B cell (primary cell): Measurements from ENCODE around the gene EXOC4. TPM values are rescaled to one million over a fixed set of nuclear protein-coding genes. Genes with fewer than 3 reads are reported as not detected.

ENCODE experiments used
- ATAC-seq: fragments of 200-7000 bp; cut with Tn5 transposase; one replicate; pipeline ENCODE4 v1.10.0; 2021; ENCODE audit warnings: low read depth, mild to moderate bottlenecking, moderate number of reproducible peaks, moderate library complexity
- CTCF ChIA-PET: fragments of 350-600 bp; sonication (Branson Sonifier 250); formaldehyde crosslinking; loops from one replicate; lab custom pipeline; 2021; ENCODE audit warnings: antibody characterized with exemption, inconsistent platforms; lab: Charles Lee
- POLR2A ChIA-PET: fragments of 350-600 bp; sonication (Branson Sonifier 250); formaldehyde crosslinking; loops from one replicate; lab custom pipeline; 2021; ENCODE audit warnings: antibody characterized with exemption; lab: Charles Lee
- DNase-seq: peaks from one replicate; pipeline ENCODE4 v3.0.0; 2013
- H2AFZ ChIP-seq: 2 replicates; pipeline ENCODE4 v1.6.1; 2012; ENCODE audit warnings: mild to moderate bottlenecking, low read depth, low read length; ENCODE audit not compliant: insufficient read depth, poor library complexity, severe bottlenecking
- H3K27ac ChIP-seq, 2 donors: 1 replicate in 1 of 2; 2 replicates in 1 of 2; pipeline ENCODE4 v1.5.1; 2012 to 2013; ENCODE audit warnings: low read length in 2 of 2, mild to moderate bottlenecking in 2 of 2, moderate library complexity in 1 of 2
- H3K27me3 ChIP-seq, 4 experiments: fragments of 200-600 bp in 1 of 4; sonication (generic) in 1 of 4; replicated peaks in 1 of 4; 1 replicate in 2 of 4; 2 replicates in 2 of 4; pipeline versions ENCODE4 v1.6.1 to v1.7.0; 2013 to 2016; ENCODE audit warnings: low read length in 3 of 4, mild to moderate bottlenecking in 2 of 4, mixed read lengths in 1 of 4, moderate library complexity in 1 of 4; ENCODE audit not compliant: insufficient read depth in 4 of 4, control insufficient read depth in 3 of 4; ENCODE audit errors: control extremely low read depth in 1 of 4
- H3K36me3 ChIP-seq, 2 experiments: replicated peaks in 1 of 2; 1 replicate in 1 of 2; 2 replicates in 1 of 2; pipeline versions ENCODE4 v1.6.1 to v1.7.1; 2013; ENCODE audit warnings: low read length in 1 of 2; ENCODE audit not compliant: insufficient read depth in 2 of 2, control insufficient read depth in 1 of 2; ENCODE audit errors: control extremely low read depth in 1 of 2, extremely low read depth in 1 of 2
- H3K4me1 ChIP-seq, 2 donors: fragments of 200-600 bp in 1 of 2; sonication (generic) in 1 of 2; 1 replicate in 1 of 2; 2 replicates in 1 of 2; pipeline versions ENCODE4 v1.5.1 to v1.6.1; 2013 to 2017; ENCODE audit warnings: low read length in 2 of 2; ENCODE audit not compliant: control insufficient read depth in 2 of 2, insufficient read depth in 2 of 2
- H3K4me2 ChIP-seq: replicated peaks from 2 replicates; pipeline ENCODE3; 2012; ENCODE audit warnings: mild to moderate bottlenecking, low read depth, low read length; ENCODE audit not compliant: poor library complexity, severe bottlenecking
- H3K4me3 ChIP-seq, 5 experiments: fragments of 200-600 bp in 1 of 5; sonication (generic) in 1 of 5; 1 replicate in 3 of 5; 2 replicates in 2 of 5; pipeline versions ENCODE4 v1.5.1 to v1.7.0; 2011 to 2016; ENCODE audit warnings: low read length in 4 of 5, mild to moderate bottlenecking in 4 of 5, low read depth in 2 of 5, control low read depth in 1 of 5, moderate library complexity in 1 of 5; ENCODE audit not compliant: insufficient read depth in 1 of 5; ENCODE audit errors: control extremely low read depth in 1 of 5, extremely low read depth in 1 of 5
- H3K79me2 ChIP-seq: fragments of 200-600 bp; sonication (generic); one replicate; pipeline ENCODE4 v1.6.0; 2016; ENCODE audit warnings: low read length; ENCODE audit not compliant: control insufficient read depth, insufficient read depth
- H3K9ac ChIP-seq: fragments of 200-600 bp; sonication (generic); 2 replicates; pipeline ENCODE4 v1.6.1; 2017; ENCODE audit warnings: mild to moderate bottlenecking, low read length, moderate library complexity
- H3K9me3 ChIP-seq, 3 donors: one replicate each; pipeline versions ENCODE4 v1.6.1 to v1.7.1; 2013; ENCODE audit warnings: low read length in 2 of 3; ENCODE audit not compliant: control insufficient read depth in 2 of 3, insufficient read depth in 1 of 3; ENCODE audit errors: control extremely low read depth in 1 of 3
- H4K20me1 ChIP-seq: 2 replicates; pipeline ENCODE4 v1.6.0; 2012; ENCODE audit warnings: mild to moderate bottlenecking, low read length; ENCODE audit not compliant: insufficient read depth, control insufficient read depth, poor library complexity, severe bottlenecking
- H3K27ac Mint-ChIP-seq: one replicate; pipeline ENCODE4 v1.8.0; 2021; ENCODE audit warnings: mixed read lengths
- H3K27me3 Mint-ChIP-seq: one replicate; pipeline ENCODE4 v1.8.0; 2021; ENCODE audit warnings: mixed read lengths
- H3K4me1 Mint-ChIP-seq: one replicate; pipeline ENCODE4 v1.8.0; 2021; ENCODE audit warnings: mixed read lengths
- H3K4me3 Mint-ChIP-seq: one replicate; pipeline ENCODE4 v1.8.0; 2021; ENCODE audit warnings: mixed read lengths
- H3K9me3 Mint-ChIP-seq: one replicate; pipeline ENCODE4 v1.8.0; 2022; ENCODE audit warnings: mixed read lengths; ENCODE audit not compliant: insufficient read depth
- EZH2 ChIP-seq: IDR thresholded peaks from 2 replicates; pipeline ENCODE4 v1.6.1; 2012; ENCODE audit warnings: borderline replicate concordance, low read depth, mild to moderate bottlenecking, moderate library complexity, low read length; ENCODE audit not compliant: insufficient read depth, poor library complexity, severe bottlenecking
- WGBS: methylation state at CpG from one replicate; pipeline ENCODE4 v1.1.5; 2013; ENCODE audit warnings: missing lambda C conversion rate; ENCODE audit not compliant: insufficient coverage; 5-methylcytosine and 5-hydroxymethylcytosine counted together
- intact Hi-C: fragments of 100-400 bp; cut with micrococcal nuclease; formaldehyde crosslinking; loops from one replicate; pipeline ENCODE4 v1.10.0; 2022
- polyA plus RNA-seq: library from polyadenylated mRNA; depleted of rRNA; stranded (reverse); fragments of >200 nt; gene quantifications from 2 replicates; pipeline ENCODE4 v1.2.3, GENCODE V29; 2012
- total RNA-seq, 2 donors: library from RNA; stranded (reverse); fragments of 120-200 nt in 1 of 2; gene quantifications; 1 replicate in 1 of 2; 2 replicates in 1 of 2; pipeline versions ENCODE4 v1.2.3 to v1.2.4, GENCODE V29; 2013 to 2022
- TF ChIP-seq, protein P1 (sequence below): fragments of 200-600 bp; IDR thresholded peaks from one replicate; pipeline ENCODE4 v1.8.0; 2022; ENCODE audit warnings: antibody characterized with exemption, mild to moderate bottlenecking

EXOC4 gene
- total and polyA plus RNA-seq, 2 donors (not counting 1 experiment from before 2014, with no cell fraction given): 16.7 to 135 TPM

DNA sequence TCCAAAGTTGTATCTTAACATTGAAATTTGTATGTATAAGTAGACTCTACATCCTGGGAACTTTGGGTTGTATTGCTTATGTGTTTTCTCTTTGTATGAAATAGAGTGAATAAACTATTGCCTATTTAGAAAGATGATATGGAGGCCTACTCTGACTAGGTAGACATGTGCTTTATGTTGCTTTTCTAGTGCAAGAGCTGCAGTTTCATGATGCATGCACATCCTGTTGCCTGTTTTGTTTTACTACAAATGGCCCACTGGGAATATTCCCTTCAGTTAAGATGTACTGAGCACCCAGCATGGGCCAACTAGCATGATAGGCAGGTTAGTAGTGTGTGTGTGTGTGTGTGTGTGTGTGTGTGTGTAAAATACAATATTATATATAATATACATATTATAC is 592.1 kb downstream of the EXOC4 start:
- no peaks in the 10 kb centered on the region for H3K27me3 Mint-ChIP-seq
- POLR2A ChIA-PET: no interaction called here

DNA sequence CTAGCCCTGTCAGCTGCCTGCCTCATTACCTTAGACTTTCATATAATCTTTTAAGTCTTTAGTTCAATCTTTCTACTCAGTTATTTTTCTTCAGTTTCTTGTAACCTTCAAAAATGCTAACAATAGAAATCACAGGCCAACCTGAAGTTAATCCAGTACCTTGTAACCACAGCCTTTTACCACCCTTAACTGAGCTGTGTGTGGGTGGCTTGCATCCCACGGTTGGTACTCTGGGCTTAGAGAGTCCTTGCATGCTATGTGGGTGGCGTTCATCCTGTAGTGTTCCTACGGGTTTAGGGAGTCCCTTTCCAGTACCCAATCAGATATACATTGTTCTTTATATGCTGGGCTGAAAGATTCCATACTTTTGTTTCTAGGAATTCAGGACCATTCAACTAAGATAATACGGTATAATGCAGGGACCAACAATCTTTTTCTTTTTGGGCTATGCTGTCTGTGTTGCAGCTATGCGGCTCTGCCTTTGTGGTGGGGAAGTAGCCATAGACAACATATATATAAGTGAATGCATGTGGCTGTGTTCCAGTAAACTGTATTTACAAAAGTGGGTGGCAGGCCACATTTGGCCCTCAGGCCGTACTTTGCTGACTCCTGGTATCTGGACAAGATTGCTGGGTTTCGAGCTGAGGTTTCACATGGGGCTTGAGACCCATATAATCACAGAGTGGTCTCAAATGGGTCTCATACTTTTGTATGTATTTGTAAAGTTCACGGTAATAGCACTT is 593.5 kb downstream of the EXOC4 start:
- Mint-ChIP-seq H3K4me1 (peaks cover 9% of the 10 kb centered on the region), H3K27me3 (no peaks in the 10 kb centered on the region), H3K4me3 (no peak overlapping the region), H3K9me3 (no peaks in the 10 kb centered on the region), H3K27ac (no peak overlapping the region)
- H3K9me3 ChIP-seq: no peaks in the 10 kb centered on the region
- H3K36me3 ChIP-seq: peaks cover 0 to 2% of the 10 kb centered on the region in 2 experiments
- ChIA-PET CTCF (interaction anchor here (2.5 kb wide), 1 partner anchor 8 kb away, joined by 9 read pairs; no protein-coding TSS in a partner anchor), POLR2A (no interaction called here)
- no peaks in the 10 kb centered on the region for H4K20me1 ChIP-seq
- intact Hi-C loops: no loop called here
- no peak overlapping the region for H2AFZ ChIP-seq
- TF ChIP-seq, protein P1, sequence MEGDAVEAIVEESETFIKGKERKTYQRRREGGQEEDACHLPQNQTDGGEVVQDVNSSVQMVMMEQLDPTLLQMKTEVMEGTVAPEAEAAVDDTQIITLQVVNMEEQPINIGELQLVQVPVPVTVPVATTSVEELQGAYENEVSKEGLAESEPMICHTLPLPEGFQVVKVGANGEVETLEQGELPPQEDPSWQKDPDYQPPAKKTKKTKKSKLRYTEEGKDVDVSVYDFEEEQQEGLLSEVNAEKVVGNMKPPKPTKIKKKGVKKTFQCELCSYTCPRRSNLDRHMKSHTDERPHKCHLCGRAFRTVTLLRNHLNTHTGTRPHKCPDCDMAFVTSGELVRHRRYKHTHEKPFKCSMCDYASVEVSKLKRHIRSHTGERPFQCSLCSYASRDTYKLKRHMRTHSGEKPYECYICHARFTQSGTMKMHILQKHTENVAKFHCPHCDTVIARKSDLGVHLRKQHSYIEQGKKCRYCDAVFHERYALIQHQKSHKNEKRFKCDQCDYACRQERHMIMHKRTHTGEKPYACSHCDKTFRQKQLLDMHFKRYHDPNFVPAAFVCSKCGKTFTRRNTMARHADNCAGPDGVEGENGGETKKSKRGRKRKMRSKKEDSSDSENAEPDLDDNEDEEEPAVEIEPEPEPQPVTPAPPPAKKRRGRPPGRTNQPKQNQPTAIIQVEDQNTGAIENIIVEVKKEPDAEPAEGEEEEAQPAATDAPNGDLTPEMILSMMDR: no peak
- no peak for TF ChIP-seq EZH2
- no peak overlapping the region for H3K4me3 ChIP-seq
- H3K27ac ChIP-seq: no peak overlapping the region
- no peak overlapping the region for H3K4me2 ChIP-seq
- ATAC-seq (no peak), DNase-seq (no peak)
- no peaks in the 10 kb centered on the region for H3K4me1 ChIP-seq
- no peaks in the 10 kb centered on the region for H3K79me2 ChIP-seq
- no peak overlapping the region for H3K9ac ChIP-seq
- 100% methylated on average over 1 of the region's 8 CpGs for WGBS
- no peaks in the 10 kb centered on the region for H3K27me3 ChIP-seq

More for the DNA sequence above, 592.1 kb downstream of the EXOC4 start:
- Mint-ChIP-seq H3K4me3 (no peak overlapping the region), H3K9me3 (no peaks in the 10 kb centered on the region), H3K4me1 (peaks cover 9% of the 10 kb centered on the region), H3K27ac (no peak overlapping the region)
- intact Hi-C loops: no loop called here
- H3K9ac ChIP-seq: no peak overlapping the region
- H3K4me1 ChIP-seq: no peaks in the 10 kb centered on the region
- no peak for DNase-seq
- no peak overlapping the region for H3K27ac ChIP-seq
- TF ChIP-seq, protein P1: no peak
- TF ChIP-seq EZH2: no peak
- no peaks in the 10 kb centered on the region for H4K20me1 ChIP-seq
- no peak overlapping the region for H2AFZ ChIP-seq
- H3K4me3 ChIP-seq: no peak overlapping the region
- H3K4me2 ChIP-seq: no peak overlapping the region
- H3K79me2 ChIP-seq: no peaks in the 10 kb centered on the region
- no peaks in the 10 kb centered on the region for H3K27me3 ChIP-seq
- peaks cover 0 to 2% of the 10 kb centered on the region in 2 experiments for H3K36me3 ChIP-seq
- CTCF ChIA-PET: interaction anchor here (1.5 to 2.5 kb wide), 2 partner anchors 9 to 13 kb away, joined by 3 to 9 read pairs; no protein-coding TSS in a partner anchor
- H3K9me3 ChIP-seq: no peaks in the 10 kb centered on the region
- no peak for ATAC-seq
